Measurements from ENCODE around the gene KLHL15. TPM values are rescaled to one million over a fixed set of nuclear protein-coding genes. Genes with fewer than 3 reads are reported as not detected.

The KLHL15 gene
- total and polyA plus RNA-seq, 2 donors (not counting 3 experiments of a cell fraction or from before 2014, with no cell fraction given): 1.4 to 3.6 TPM

DNA sequence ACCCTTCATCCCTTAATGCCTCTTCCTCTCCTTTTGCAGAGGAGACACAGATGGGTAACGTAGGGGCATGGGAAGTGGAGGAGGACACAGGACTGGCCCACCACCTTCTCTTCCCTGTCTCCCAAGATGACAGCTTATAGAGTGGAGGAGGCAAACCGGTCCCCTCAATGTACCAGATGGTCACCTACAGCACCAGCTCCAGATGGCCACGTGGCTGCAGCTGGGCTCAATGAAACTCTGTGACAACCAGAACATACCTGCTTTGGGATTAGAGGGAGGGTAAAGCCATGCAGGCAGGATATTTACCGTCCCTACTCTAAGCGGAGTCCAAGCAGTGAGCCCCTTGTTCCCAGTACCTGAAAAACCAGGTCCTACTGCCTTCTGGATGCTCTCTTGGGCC is 7.5 kb upstream of the KLHL15 start:
- Histone ChIP-seq H4K20me1 (replicated peaks; ENCODE audit: control insufficient read depth, extremely low read depth, insufficient read depth, low read length) (no peaks in the 10 kb centered on the region), H3K36me3 (ENCODE audit: control insufficient read depth in 2 of 2, extremely low read depth in 1 of 2, insufficient read depth in 2 of 2, low read length in 2 of 2) (no peaks in the 10 kb centered on the region), H3K4me2 (ENCODE audit: insufficient read depth, low read length) (no peak overlapping the region), H3K9me1 (replicated peaks; ENCODE audit: control insufficient read depth, extremely low read depth, insufficient read depth, low read length) (no peaks in the 10 kb centered on the region), H3K4me1 (ENCODE audit: control insufficient read depth, extremely low read depth, insufficient read depth, low read length) (no peaks in the 10 kb centered on the region), H2AFZ (ENCODE audit: low read depth, low read length) (no peak overlapping the region), H3K27ac (ENCODE audit: insufficient read depth, low read depth, low read length) (no peak overlapping the region), H3K9ac (replicated peaks; ENCODE audit: extremely low read depth, insufficient read depth, low read length) (no peak overlapping the region), H3K79me2 (ENCODE audit: control insufficient read depth, insufficient read depth, low read length) (no peaks in the 10 kb centered on the region), H3K4me3 (replicated peaks in 1 of 3; ENCODE audit: insufficient read depth in 1 of 3, low read depth in 1 of 3, low read length in 3 of 3) (no peak overlapping the region), H3K9me3 (replicated peaks; ENCODE audit: control insufficient read depth, insufficient read depth, low read length) (no peaks in the 10 kb centered on the region), H3K27me3 (ENCODE audit: control insufficient read depth in 2 of 2, insufficient read depth in 2 of 2, low read length in 2 of 2) (no peaks in the 10 kb centered on the region)
- ChIA-PET POLR2A (no interaction called here), CTCF (interaction anchor here (1.4 kb wide), 1 partner anchor 9 kb away, joined by 5 read pairs; no protein-coding TSS in a partner anchor)
- no TSS peak for BruUV-seq (replicated peaks)
- FAIRE-seq (no peak), DNase-seq (ENCODE audit: low read depth, low spot score) (no peak)
- dilution Hi-C loops (cut with MboI; ENCODE audit: extremely low pct_ligation_motif_present, low sequenced_read_pairs): no loop called here
- intact Hi-C loops (cut with micrococcal nuclease): no loop called here
- TF ChIP-seq POLR2AphosphoS5 (IDR thresholded peaks at IDR 0.05; ENCODE audit: insufficient read depth, low read depth, low read length) (no peak), GATA2 (IDR thresholded peaks at IDR 0.05; ENCODE audit: insufficient read depth, insufficient read length, low read depth, low read length) (no peak), JUN (IDR thresholded peaks at IDR 0.05; ENCODE audit: borderline replicate concordance, insufficient read depth, insufficient read length, low read depth) (no peak), FOS (IDR thresholded peaks at IDR 0.05; ENCODE audit: borderline replicate concordance, insufficient read depth, low read length) (no peak), MYC (IDR thresholded peaks at IDR 0.05; ENCODE audit: low read depth, low read length) (no peak), EZH2 (IDR thresholded peaks at IDR 0.05; ENCODE audit: borderline replicate concordance, low read depth, low read length, severe bottlenecking) (no peak), POLR2A (IDR thresholded peaks at IDR 0.05; ENCODE audit: low read depth, low read length) (no peak)
- TF ChIP-seq, protein P1, sequence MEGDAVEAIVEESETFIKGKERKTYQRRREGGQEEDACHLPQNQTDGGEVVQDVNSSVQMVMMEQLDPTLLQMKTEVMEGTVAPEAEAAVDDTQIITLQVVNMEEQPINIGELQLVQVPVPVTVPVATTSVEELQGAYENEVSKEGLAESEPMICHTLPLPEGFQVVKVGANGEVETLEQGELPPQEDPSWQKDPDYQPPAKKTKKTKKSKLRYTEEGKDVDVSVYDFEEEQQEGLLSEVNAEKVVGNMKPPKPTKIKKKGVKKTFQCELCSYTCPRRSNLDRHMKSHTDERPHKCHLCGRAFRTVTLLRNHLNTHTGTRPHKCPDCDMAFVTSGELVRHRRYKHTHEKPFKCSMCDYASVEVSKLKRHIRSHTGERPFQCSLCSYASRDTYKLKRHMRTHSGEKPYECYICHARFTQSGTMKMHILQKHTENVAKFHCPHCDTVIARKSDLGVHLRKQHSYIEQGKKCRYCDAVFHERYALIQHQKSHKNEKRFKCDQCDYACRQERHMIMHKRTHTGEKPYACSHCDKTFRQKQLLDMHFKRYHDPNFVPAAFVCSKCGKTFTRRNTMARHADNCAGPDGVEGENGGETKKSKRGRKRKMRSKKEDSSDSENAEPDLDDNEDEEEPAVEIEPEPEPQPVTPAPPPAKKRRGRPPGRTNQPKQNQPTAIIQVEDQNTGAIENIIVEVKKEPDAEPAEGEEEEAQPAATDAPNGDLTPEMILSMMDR (IDR thresholded peaks at IDR 0.05; ENCODE audit: extremely low read depth in 1 of 2, insufficient read depth in 1 of 2, low read depth in 1 of 2, low read length in 2 of 2): no peak
- TF ChIP-seq, protein P2, sequence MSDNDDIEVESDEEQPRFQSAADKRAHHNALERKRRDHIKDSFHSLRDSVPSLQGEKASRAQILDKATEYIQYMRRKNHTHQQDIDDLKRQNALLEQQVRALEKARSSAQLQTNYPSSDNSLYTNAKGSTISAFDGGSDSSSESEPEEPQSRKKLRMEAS (IDR thresholded peaks at IDR 0.05; ENCODE audit: insufficient read depth, insufficient read length): no peak
